ENCODE measurements around the gene ABCA1. TPM values are rescaled to one million over a fixed set of nuclear protein-coding genes. Genes with fewer than 3 reads are reported as not detected.

ABCA1 gene
- total RNA-seq, 4 donors from 2014 or later: 4.2 to 43.7 (median 21.7) TPM

DNA sequence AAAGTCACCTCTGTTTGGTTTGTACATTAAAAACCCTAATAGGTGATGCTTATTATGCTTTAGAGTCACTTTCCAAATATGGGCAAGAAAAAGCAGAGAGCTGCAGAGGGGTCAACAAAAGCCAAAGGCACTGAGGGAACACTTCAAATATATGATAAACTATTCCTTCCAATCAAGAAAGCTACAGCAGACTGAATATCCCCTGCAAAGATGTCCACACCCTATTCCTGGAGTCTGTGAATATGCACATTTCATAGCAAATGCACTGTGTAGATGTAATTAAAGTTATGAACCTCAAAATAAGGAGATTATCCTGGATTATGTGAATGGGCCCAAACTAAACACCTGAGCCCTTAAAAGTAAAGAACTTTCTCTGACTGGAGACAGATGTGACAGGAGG lies 74.3 kb downstream of the ABCA1 start:
- no peak for DNase-seq
- no peak for TF ChIP-seq POLR2A (IDR thresholded peaks at IDR 0.05)
- TF ChIP-seq, protein P1, sequence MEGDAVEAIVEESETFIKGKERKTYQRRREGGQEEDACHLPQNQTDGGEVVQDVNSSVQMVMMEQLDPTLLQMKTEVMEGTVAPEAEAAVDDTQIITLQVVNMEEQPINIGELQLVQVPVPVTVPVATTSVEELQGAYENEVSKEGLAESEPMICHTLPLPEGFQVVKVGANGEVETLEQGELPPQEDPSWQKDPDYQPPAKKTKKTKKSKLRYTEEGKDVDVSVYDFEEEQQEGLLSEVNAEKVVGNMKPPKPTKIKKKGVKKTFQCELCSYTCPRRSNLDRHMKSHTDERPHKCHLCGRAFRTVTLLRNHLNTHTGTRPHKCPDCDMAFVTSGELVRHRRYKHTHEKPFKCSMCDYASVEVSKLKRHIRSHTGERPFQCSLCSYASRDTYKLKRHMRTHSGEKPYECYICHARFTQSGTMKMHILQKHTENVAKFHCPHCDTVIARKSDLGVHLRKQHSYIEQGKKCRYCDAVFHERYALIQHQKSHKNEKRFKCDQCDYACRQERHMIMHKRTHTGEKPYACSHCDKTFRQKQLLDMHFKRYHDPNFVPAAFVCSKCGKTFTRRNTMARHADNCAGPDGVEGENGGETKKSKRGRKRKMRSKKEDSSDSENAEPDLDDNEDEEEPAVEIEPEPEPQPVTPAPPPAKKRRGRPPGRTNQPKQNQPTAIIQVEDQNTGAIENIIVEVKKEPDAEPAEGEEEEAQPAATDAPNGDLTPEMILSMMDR (IDR thresholded peaks at IDR 0.05): no peak
- Histone ChIP-seq H3K27ac (no peak overlapping the region), H3K4me3 (no peak overlapping the region), H3K27me3 (no peaks in the 10 kb centered on the region), H3K4me1 (peaks cover 0 to 8% (median 0%) of the 10 kb centered on the region in 4 donors), H3K9me3 (no peaks in the 10 kb centered on the region), H3K36me3 (peaks cover 0 to 23% (median 0%) of the 10 kb centered on the region in 3 donors)

GRCh38 chr9:104853159-104853558 lies 74.8 kb downstream of the ABCA1 start:
- Histone ChIP-seq H3K27me3 (no peaks in the 10 kb centered on the region), H3K4me3 (no peak overlapping the region), H3K36me3 (peaks cover 0 to 19% (median 0%) of the 10 kb centered on the region in 3 donors), H3K4me1 (peaks cover 0 to 8% (median 0%) of the 10 kb centered on the region in 4 donors), H3K9me3 (no peaks in the 10 kb centered on the region), H3K27ac (no peak overlapping the region)
- TF ChIP-seq, protein P1 (IDR thresholded peaks at IDR 0.05): no peak
- TF ChIP-seq POLR2A (IDR thresholded peaks at IDR 0.05): no peak
- DNase-seq: no peak

DNA sequence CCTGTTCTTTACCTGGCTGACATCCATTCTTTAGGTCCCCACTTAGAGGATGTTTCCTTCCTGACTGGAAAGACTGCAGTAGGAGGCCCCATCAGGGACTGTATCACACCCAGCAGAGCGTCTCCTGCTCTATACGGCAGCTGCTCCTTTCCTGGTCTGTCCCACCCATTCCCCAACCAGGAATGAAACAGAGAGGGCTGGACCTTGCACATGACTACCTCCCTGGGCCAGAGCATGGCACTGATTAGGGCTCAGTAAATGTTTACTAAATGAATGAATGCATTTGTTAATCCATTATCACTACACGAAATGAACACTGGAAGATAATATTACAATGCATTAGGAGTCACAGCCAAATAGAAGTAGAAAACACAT lies 76.4 kb downstream of the ABCA1 start:
- H3K9me3 ChIP-seq: no peaks in the 10 kb centered on the region
- no peak overlapping the region for H3K27ac ChIP-seq
- peaks cover 0 to 8% (median 0%) of the 10 kb centered on the region in 4 donors for H3K4me1 ChIP-seq
- DNase-seq: no peak
- H3K27me3 ChIP-seq: no peaks in the 10 kb centered on the region
- no peak overlapping the region for H3K4me3 ChIP-seq
- H3K36me3 ChIP-seq: peaks cover 0 to 16% (median 0%) of the 10 kb centered on the region in 3 donors
- TF ChIP-seq, protein P1 (IDR thresholded peaks at IDR 0.05): no peak
- TF ChIP-seq POLR2A (IDR thresholded peaks at IDR 0.05): no peak

- Histone ChIP-seq H3K9me3 (no peaks in the 10 kb centered on the region), H3K4me3 (no peak overlapping the region), H3K27me3 (no peaks in the 10 kb centered on the region), H3K27ac (no peak overlapping the region), H3K4me1 (peaks cover 0 to 8% (median 0%) of the 10 kb centered on the region in 4 donors), H3K36me3 (peaks cover 0 to 10% (median 0%) of the 10 kb centered on the region in 3 donors)
- TF ChIP-seq POLR2A (IDR thresholded peaks at IDR 0.05): no peak
- no peak for DNase-seq
These were observed 77.0 kb downstream of the ABCA1 start for GRCh38 chr9:104850786-104851545.

DNA sequence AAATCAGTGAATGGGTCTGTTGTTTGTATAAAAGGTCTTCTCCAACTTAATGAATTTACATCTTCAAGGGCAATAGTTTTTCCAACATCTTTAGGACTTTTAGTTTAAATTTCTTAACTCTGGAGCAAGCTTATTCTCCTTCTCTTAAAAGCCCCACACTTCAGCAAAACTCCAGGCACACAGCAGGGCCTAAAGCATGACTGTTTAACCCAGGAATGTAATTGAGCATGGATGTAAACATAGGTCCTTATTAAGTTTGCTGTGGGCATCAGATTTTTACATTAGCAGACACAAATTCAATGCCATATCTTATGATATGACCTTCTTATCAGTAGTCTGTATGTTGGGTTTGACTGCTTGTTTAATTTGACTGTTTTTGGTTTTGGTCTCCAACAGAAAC lies 78.9 kb downstream of the ABCA1 start:
- TF ChIP-seq POLR2A (IDR thresholded peaks at IDR 0.05): no peak
- TF ChIP-seq, protein P1 (IDR thresholded peaks at IDR 0.05): no peak
- H3K4me1 ChIP-seq: peaks cover 0 to 8% (median 0%) of the 10 kb centered on the region in 4 donors
- H3K27ac ChIP-seq: no peak overlapping the region
- no peak overlapping the region for H3K4me3 ChIP-seq
- H3K9me3 ChIP-seq: no peaks in the 10 kb centered on the region
- H3K27me3 ChIP-seq: no peaks in the 10 kb centered on the region
- no peak for DNase-seq
- H3K36me3 ChIP-seq: peaks cover 0 to 13% (median 0%) of the 10 kb centered on the region in 3 donors

DNA sequence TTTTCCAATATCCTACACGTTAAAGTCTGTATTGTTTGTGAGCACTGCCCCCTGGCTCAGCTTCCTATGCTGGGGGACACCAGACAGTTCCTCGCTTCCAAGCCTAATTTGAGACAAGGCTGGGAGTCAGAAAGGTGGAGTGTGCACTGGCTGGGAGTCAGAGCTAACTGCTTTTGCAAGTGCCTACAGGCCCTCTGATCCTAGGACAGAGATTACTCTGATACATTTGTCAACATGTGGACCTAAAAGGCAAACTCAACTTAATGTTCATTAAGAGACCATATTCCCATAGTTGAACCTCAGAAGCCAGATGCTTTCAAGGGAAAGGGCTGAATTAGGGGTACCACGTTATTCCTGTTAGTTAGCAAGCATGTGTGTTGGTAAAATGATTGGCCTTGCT lies 83.2 kb downstream of the ABCA1 start:
- no peak overlapping the region for H3K4me3 ChIP-seq
- TF ChIP-seq, protein P1 (IDR thresholded peaks at IDR 0.05): no peak
- no peak for TF ChIP-seq POLR2A (IDR thresholded peaks at IDR 0.05)
- H3K9me3 ChIP-seq: no peaks in the 10 kb centered on the region
- peaks cover 0 to 39% (median 0%) of the 10 kb centered on the region in 3 donors for H3K36me3 ChIP-seq
- H3K27me3 ChIP-seq: no peaks in the 10 kb centered on the region
- no peak for DNase-seq
- H3K4me1 ChIP-seq: no peaks in the 10 kb centered on the region
- H3K27ac ChIP-seq: no peak overlapping the region

Measured in Peyer's patch (tissue), 4 donors.